Right lobe of liver (tissue), 6 donors: Measurements from ENCODE around the gene WDR73. TPM values are rescaled to one million over a fixed set of nuclear protein-coding genes. Genes with fewer than 3 reads are reported as not detected.
A peak's percentile ranks its signal among the peaks of the same experiment; 100 is the strongest.
"Not testable (repeated sequence)": the region's sequence is repeated elsewhere in the genome, so short reads cannot be mapped to it uniquely, and the experiment has no call there.

Source experiments
- ATAC-seq, 4 donors: fragments of 200-7000 bp; cut with Tn5 transposase; one replicate each; pipeline ENCODE4 v1.9.1; 2020; ENCODE audit warnings: mild to moderate bottlenecking in 4 of 4, moderate library complexity in 4 of 4
- DNase-seq, 3 donors: peaks; one replicate each; pipeline ENCODE4 v3.0.0-alpha.2; 2020
- H3K27ac ChIP-seq, 3 donors: fragments of 200-600 bp; one replicate each; pipeline ENCODE4 v1.8.0; 2022
- H3K27me3 ChIP-seq, 2 donors: fragments of 200-600 bp; one replicate each; pipeline ENCODE4 v1.8.0; 2022
- H3K36me3 ChIP-seq, 4 donors: fragments of 200-600 bp; sonication (generic) in 1 of 4; one replicate each; pipeline versions ENCODE4 v1.5.1 to v1.8.0; 2017 to 2022; ENCODE audit warnings: control low read depth in 1 of 4
- H3K4me1 ChIP-seq, 4 donors: fragments of 200-600 bp; sonication (generic) in 1 of 4; one replicate each; pipeline versions ENCODE4 v1.5.1 to v1.8.0; 2017 to 2022; ENCODE audit warnings: control low read depth in 1 of 4
- H3K4me3 ChIP-seq, 3 donors: fragments of 200-600 bp; one replicate each; pipeline ENCODE4 v1.8.0; 2022
- H3K9me3 ChIP-seq, 4 donors: fragments of 200-600 bp; sonication (generic) in 1 of 4; one replicate each; pipeline versions ENCODE4 v1.5.1 to v1.8.0; 2017 to 2022; ENCODE audit warnings: control low read depth in 1 of 4
- POLR2A ChIP-seq: fragments of 450-650 bp; IDR thresholded peaks from one replicate; pipeline ENCODE4 v1.6.1; 2017; ENCODE audit warnings: antibody characterized with exemption, mild to moderate bottlenecking
- WGBS: methylation state at CpG from one replicate; pipeline ENCODE4 v1.1.6; 2018; ENCODE audit warnings: low coverage, low lambda C conversion rate; ENCODE audit not compliant: insufficient coverage; ENCODE audit errors: missing lambda C conversion rate; 5-methylcytosine and 5-hydroxymethylcytosine counted together
- intact Hi-C, 2 donors: fragments of 100-400 bp; cut with DNase I; formaldehyde crosslinking; loops; one replicate each; pipeline versions ENCODE4 v1.11.2 to v1.14.1; 2022
- total RNA-seq, 6 experiments: library from RNA; depleted of rRNA in 2 of 6; stranded (reverse); fragments of >200 nt in 2 of 6; fragmentation: NEBNext Ultra II Directional in 3 of 6; extraction: Animal tissue kit (Norgen Biotek cat#: 25700) in 3 of 6; gene quantifications; one replicate each; pipeline versions ENCODE4 v1.1.0 to v1.2.4, GENCODE V29; 2016 to 2023
- TF ChIP-seq, protein P1 (sequence below), 4 donors: fragments of 200-600 bp in 3 of 4; fragments of 450-650 bp in 1 of 4; IDR thresholded peaks; one replicate each; pipeline versions ENCODE4 v1.5.1 to v1.8.0; 2016 to 2022; ENCODE audit warnings: antibody characterized with exemption in 4 of 4, mild to moderate bottlenecking in 2 of 4
- donor health status: DM: no; HTN: yes; CAD: no.
- donor health status: DM: no; HTN: no; CAD: no.
- donor health status: DM: no; HTN: no; CAD: no.
- donor health status: DM: no; HTN: yes; CAD: no.
- donor health status: DM: no; HTN: yes; CAD: no.

The WDR73 gene
- total RNA-seq, 6 experiments from 2014 or later = 6.3 to 11.1 (median 8.1) TPM

DNA sequence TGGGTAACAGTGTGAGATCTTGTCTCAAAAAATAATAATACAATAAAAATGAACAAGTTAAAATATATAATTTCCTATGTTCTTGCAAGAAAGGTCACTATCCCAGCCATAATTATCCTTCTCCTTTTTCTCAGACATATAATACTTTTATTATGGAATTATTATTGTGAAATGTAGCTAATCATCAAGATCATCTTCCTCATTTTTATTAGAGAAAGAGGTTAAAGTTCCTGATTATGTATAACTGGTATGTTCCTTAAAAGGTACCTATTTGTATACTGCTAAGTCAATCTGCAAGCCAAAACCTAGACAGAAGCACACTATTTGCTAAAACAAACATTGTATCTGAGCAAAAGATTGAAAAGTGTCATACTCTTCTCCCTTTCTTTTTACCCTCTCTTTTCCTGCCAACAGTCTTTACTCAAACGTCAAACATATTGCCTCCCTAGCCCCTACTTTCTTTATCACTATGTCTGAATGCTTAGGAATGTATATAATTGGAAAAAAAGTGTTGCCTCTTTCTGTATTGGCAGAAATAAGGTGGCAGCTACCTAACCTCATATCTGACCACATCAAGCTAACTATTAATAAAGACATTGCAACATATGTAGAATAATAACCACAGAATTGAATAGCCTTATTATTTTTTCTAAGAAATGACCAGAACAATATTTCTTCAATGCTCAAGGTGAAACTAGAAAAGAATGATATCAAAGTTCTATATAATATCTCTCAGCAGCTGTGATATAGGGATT, 43.3 kb upstream of the WDR73 start:
- ATAC-seq = peak; percentile 46 to 63 (median 56)
- WGBS = 12% methylated on average over 1 of the region's 1 CpG
- H3K4me1 ChIP-seq = peaks cover 0 to 13% (median 9%) of the 10 kb centered on the region in 4 donors

DNA sequence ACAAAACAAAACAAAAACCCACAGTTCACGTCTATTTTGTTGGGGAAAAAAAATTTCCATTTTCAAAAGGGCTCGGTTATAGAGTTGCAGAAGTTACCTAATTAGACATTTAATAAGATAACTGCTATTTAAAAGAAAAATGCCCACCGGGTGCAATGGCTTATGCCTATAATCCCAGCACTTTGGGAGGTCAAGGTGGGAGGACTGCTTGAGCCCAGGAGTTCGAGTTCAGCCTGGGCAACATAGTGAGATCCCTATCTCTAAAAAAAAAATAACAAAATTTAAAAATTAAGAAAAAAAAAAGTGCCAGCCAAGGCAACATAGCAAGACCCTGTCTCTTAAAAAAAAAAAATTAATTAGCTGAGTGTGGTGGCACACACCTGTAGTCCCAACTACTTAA, 42.7 kb upstream of the WDR73 start:
- no peak for ATAC-seq
- Histone ChIP-seq H3K27ac (no peak overlapping the region), H3K27me3 (no peaks in the 10 kb centered on the region), H3K9me3 (no peaks in the 10 kb centered on the region), H3K4me3 (no peak overlapping the region), H3K36me3 (no peaks in the 10 kb centered on the region), H3K4me1 (peaks cover 0 to 12% (median 9%) of the 10 kb centered on the region in 4 donors)
- DNase-seq = no peak
- TF ChIP-seq, protein P1, sequence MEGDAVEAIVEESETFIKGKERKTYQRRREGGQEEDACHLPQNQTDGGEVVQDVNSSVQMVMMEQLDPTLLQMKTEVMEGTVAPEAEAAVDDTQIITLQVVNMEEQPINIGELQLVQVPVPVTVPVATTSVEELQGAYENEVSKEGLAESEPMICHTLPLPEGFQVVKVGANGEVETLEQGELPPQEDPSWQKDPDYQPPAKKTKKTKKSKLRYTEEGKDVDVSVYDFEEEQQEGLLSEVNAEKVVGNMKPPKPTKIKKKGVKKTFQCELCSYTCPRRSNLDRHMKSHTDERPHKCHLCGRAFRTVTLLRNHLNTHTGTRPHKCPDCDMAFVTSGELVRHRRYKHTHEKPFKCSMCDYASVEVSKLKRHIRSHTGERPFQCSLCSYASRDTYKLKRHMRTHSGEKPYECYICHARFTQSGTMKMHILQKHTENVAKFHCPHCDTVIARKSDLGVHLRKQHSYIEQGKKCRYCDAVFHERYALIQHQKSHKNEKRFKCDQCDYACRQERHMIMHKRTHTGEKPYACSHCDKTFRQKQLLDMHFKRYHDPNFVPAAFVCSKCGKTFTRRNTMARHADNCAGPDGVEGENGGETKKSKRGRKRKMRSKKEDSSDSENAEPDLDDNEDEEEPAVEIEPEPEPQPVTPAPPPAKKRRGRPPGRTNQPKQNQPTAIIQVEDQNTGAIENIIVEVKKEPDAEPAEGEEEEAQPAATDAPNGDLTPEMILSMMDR (IDR thresholded peaks at IDR 0.05) = no peak
- TF ChIP-seq POLR2A = no peak
- intact Hi-C loops = no loop called here
- WGBS = 60% methylated on average over 3 of the region's 4 CpGs

More for the DNA sequence above, 43.3 kb upstream of the WDR73 start:
- TF ChIP-seq, protein P1 (IDR thresholded peaks at IDR 0.05) = no peak
- no peak for TF ChIP-seq POLR2A
- DNase-seq = no peak
- Histone ChIP-seq H3K27me3 (no peaks in the 10 kb centered on the region), H3K4me3 (no peak overlapping the region), H3K36me3 (no peaks in the 10 kb centered on the region), H3K9me3 (no peaks in the 10 kb centered on the region), H3K27ac (peak overlapping the region in 2 of 3 donors; percentile 10 to 20)
- intact Hi-C loops = no loop called here

DNA sequence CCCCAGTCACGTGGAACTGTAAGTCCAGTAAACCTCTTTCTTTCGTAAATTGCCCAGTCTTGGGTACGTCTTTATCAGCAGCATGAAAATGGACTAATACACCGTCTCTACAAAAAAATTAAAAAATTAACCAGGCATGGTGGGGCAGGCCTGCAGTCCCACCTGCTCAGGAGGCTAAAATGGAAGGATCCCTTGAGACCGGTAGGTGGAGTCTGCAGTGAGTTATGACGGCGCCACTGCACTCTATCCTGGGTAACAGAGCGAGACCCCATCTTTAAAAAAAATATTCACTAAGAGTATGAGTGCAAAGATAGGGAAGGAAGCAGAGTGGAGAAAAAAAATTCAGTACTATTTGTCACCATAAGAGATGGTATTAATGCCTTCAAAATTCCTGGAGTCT, 36.3 kb upstream of the WDR73 start:
- Histone ChIP-seq H3K4me1 (no peaks in the 10 kb centered on the region), H3K27ac (no peak overlapping the region), H3K4me3 (no peak overlapping the region), H3K36me3 (peaks cover 0 to 17% (median 3%) of the 10 kb centered on the region in 4 donors), H3K27me3 (no peaks in the 10 kb centered on the region), H3K9me3 (no peaks in the 10 kb centered on the region)
- 93% methylated on average over 8 of the region's 8 CpGs for WGBS
- TF ChIP-seq, protein P1 (IDR thresholded peaks at IDR 0.05) = no peak
- no peak for TF ChIP-seq POLR2A
- no peak for DNase-seq
- ATAC-seq = no peak
- intact Hi-C loops = no loop called here

DNA sequence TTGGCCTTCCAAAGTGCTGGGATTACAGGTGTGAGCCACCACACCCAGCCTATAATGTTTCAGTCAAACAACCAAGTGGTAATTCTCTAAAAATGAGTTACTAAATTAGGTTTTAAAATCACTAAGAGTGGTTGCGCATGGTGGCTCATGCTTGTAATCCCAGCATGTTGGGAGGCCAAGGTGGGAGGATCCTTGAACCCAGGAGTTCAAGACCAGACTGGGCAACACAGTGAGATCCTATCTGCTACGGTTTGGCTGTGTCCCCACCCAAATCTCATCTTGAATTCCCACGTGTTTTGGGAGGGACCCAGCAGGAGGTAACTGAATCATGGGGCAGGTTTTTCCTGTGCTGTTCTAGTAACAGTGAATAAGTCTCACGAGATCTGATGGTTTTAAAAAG, 35.8 kb upstream of the WDR73 start:
- no peak overlapping the region for H3K4me3 ChIP-seq
- no peaks in the 10 kb centered on the region for H3K9me3 ChIP-seq
- DNase-seq (no peak), ATAC-seq (no peak)
- intact Hi-C loops = no loop called here
- no peak overlapping the region for H3K27ac ChIP-seq
- peaks cover 0 to 17% (median 3%) of the 10 kb centered on the region in 4 donors for H3K36me3 ChIP-seq
- no peaks in the 10 kb centered on the region for H3K4me1 ChIP-seq
- no peaks in the 10 kb centered on the region for H3K27me3 ChIP-seq
- WGBS = 100% methylated on average over 3 of the region's 4 CpGs
- no peak for TF ChIP-seq POLR2A
- TF ChIP-seq, protein P1 (IDR thresholded peaks at IDR 0.05) = no peak

DNA sequence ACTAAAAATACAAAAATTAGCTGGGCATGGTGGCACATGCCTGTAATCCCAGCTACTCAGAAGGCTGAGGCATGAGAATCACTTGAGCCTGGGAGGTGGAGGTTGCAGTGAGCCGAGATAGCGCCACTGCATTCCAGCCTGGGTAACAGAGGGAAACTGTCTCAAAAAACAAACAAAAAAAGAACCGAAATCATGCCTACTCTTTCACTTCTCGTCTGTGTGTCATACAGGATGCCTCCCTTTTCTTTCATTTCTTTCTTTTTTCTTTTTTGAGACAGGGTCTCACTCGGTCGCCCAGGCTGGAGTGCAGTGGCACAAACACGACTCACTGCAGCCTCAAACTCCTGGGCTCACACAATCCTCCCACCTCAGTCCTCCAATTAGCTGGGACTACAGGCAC, 32.4 kb upstream of the WDR73 start:
- ATAC-seq, DNase-seq, H3K4me1 ChIP-seq, H3K27ac ChIP-seq, H3K4me3 ChIP-seq, H3K27me3 ChIP-seq, intact Hi-C loops, H3K9me3 ChIP-seq: not testable (repeated sequence)
- 83% methylated on average over 7 of the region's 7 CpGs for WGBS
- peaks cover 0 to 17% (median 3%) of the 10 kb centered on the region in 4 donors for H3K36me3 ChIP-seq
